Mesodermal cell (in vitro differentiated cells): ENCODE results near the gene UPK3B.
"Not testable (repeated sequence)": the region's sequence is repeated elsewhere in the genome, so short reads cannot be mapped to it uniquely, and the experiment has no call there.

ENCODE experiments used
- H3K27ac ChIP-seq: 2 replicates; pipeline ENCODE4 v1.7.0; 2013; ENCODE audit warnings: mild to moderate bottlenecking, low read depth, low read length, moderate library complexity; ENCODE audit not compliant: severe bottlenecking
- H3K36me3 ChIP-seq: 2 replicates; pipeline ENCODE4 v1.7.1; 2013; ENCODE audit warnings: mild to moderate bottlenecking, low read length, moderate library complexity; ENCODE audit not compliant: control insufficient read depth, insufficient read depth
- H3K4me1 ChIP-seq: one replicate; pipeline ENCODE4 v1.7.1; 2013; ENCODE audit warnings: mild to moderate bottlenecking, low read length; ENCODE audit not compliant: insufficient read depth, control insufficient read depth, poor library complexity, severe bottlenecking
- H3K4me3 ChIP-seq: 2 replicates; pipeline ENCODE4 v1.7.0; 2013; ENCODE audit warnings: low read length, control low read depth, mild to moderate bottlenecking; ENCODE audit not compliant: insufficient read depth, poor library complexity, severe bottlenecking; ENCODE audit errors: extremely low read depth
- H3K9me3 ChIP-seq: 2 replicates; pipeline ENCODE4 v1.7.1; 2013; ENCODE audit warnings: mild to moderate bottlenecking, low read length, moderate library complexity; ENCODE audit not compliant: control insufficient read depth
- WGBS, 2 experiments: methylation state at CpG; one replicate each; pipeline ENCODE4 v1.1.5; 2013; ENCODE audit warnings: missing lambda C conversion rate in 2 of 2; ENCODE audit not compliant: insufficient coverage in 2 of 2; 5-methylcytosine and 5-hydroxymethylcytosine counted together

UPK3B gene

DNA sequence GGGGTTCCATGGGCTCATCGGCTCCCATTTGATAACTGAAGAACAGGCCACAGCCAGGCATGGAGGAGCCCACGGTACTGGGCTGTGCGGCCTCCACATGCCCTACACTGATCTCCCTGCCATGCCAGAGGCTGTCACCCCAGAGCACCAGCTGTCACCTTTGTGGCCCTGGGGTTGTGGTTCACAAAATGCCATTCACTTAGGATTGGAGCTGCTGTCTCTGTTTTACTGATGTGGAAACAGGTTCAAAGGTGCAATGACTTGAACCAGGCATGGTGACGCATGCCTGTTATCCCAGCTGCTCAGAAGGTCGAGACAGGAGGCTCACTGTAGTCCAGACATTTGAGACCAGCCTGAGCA lies 4.3 kb upstream of the UPK3B start:
- Histone ChIP-seq H3K9me3 (no peaks in the 10 kb centered on the region), H3K4me3 (no peak overlapping the region), H3K36me3 (peaks cover 8% of the 10 kb centered on the region), H3K4me1 (peaks cover 8% of the 10 kb centered on the region), H3K27ac (no peak overlapping the region)
- WGBS, 2 experiments, result 63 to 78% methylated on average over 4 to 5 of the region's 5 CpGs

DNA sequence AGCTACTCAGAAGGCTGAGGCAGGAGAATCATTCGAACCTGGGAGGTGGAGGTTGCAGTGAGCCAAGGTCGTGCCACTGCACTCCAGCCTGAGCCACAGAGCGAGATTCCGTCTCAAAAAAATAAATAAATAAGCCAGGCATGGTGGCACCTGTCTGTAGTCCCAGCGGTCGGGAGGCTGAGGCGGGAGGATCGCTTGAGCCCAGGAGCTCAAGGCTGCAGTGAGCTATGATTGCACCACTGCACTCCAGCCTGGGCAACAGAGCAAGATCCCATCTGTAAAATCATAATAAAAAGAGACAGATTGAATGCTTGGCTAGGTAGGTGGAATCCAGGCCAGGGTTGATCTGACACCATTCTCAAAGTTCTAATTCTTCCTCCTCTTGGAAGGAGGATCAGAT lies 3.7 kb upstream of the UPK3B start:
- not testable (repeated sequence) for H3K27ac ChIP-seq, H3K4me3 ChIP-seq, H3K4me1 ChIP-seq, H3K9me3 ChIP-seq, H3K36me3 ChIP-seq
- 99% methylated on average over 8 of the region's 8 CpGs for WGBS, 2 experiments

DNA sequence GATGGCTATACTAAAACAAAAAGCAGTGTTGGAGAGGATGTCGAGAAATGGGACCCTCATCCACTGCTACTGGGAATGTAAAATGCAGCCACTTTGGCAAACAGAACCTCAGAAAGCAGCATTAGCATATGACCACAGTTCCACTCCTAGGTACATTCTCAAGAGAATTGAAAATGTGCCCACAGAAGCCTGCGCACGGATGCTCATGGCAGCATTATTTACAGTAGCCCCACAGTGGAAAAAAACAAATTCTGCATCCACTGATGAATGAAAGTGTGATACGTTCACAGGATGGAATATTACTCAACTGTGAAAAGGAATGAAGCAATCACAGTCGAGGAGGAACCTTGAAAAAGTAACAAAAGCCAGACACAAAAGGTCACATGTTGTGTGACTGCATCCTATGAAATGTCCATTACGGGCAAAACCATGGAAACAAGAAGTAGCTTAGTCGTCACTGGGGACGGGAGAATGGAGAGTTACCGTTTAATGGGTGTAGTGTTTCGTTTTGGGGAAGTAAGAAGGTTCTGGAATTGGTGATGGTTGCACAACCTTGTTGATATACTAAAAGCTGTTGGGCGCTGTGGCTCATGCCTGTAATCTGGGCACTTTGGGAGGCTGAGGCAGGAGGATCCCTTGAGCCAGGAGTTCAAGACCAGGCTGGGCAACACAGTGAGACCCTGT lies 2.5 kb upstream of the UPK3B start:
- Histone ChIP-seq H3K27ac (no peak overlapping the region), H3K4me1 (peaks cover 8% of the 10 kb centered on the region), H3K36me3 (peaks cover 8% of the 10 kb centered on the region), H3K9me3 (no peaks in the 10 kb centered on the region), H3K4me3 (no peak overlapping the region)
- WGBS, 2 experiments, result 80 to 89% methylated on average over 9 to 11 of the region's 11 CpGs

DNA sequence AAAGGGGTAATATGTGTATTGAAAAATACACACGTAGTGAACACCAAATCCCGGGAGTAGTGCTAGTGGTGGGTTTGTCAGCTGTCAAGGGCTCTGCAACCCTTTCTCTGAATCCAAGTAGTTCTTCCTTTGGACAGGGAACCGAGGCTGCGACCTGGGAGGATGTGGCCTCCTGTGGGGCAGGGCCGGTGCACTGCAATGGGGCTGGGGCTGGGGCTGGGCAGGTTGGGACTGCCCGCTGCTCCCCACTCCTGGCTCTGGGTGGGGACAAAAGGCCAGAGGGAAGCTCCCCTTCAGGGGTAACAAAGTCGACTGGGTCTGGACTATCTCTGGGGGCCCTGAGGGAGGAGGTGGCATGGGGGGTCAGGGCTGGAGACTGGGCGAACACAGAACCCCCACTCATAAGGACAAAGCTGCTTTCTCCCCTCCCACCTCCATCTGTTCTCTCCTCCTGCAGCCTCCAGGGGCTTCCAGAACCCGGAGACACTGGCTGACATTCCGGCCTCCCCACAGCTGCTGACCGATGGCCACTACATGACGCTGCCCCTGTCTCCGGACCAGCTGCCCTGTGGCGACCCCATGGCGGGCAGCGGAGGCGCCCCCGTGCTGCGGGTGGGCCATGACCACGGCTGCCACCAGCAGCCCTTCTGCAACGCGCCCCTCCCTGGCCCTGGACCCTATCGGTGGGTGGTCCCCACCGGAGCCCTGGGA lies 1.0 kb downstream of the UPK3B start:
- H3K4me3 ChIP-seq, H3K36me3 ChIP-seq, H3K27ac ChIP-seq, H3K9me3 ChIP-seq: not testable (repeated sequence)
- 77% methylated on average over 4 of the region's 24 CpGs; no CpG with 5 or more reads in 1 of the 2 experiments for WGBS, 2 experiments
- peaks cover 11% of the 10 kb centered on the region for H3K4me1 ChIP-seq

DNA sequence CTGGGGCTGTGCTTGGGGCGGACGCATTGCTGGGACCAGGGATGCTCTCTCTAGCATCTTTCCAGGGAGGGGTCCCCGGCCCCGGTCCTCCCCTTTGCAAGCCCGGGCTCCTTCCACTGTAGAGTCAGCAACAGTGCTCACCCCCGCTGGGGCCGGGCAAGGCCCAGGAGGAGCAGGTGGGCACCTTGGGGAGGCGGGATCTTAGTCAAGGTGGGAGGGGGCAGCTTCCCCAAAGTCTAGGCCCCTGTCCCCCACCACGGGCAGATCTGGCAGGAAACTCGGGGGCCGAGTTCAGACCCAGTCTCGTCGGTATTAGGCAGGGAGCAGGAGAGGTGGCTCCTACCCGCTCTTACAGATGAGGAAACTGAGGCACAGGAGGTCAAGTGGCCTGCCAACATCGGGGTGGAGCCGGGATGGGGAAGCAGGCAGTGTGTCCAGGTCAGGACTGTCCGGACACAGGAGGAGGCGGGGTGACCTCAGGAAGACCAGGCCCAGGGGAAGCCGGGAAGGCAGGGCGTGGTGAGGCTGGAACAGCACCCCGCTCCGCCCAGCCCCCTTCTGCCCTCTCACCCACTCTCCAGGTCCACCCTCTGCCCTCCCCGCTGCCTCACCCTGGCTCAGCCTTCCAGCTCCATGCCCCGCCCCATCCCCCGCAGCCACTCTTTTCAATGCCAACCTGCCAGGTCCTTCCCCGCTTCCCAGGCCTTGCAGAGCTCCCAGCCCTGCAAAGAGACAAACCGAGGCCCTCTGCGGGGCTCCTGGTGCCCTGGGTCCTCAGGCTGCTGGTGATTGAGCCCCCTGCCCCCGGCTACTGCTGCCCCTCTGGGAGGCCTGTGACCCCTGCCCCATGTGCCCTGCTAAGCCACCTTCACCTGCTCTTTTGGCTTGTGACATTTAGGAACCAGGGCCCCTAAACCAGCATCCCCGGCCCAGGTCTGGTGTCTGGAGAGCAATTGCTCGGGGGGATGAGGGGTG lies 1.8 kb downstream of the UPK3B start:
- H3K4me1 ChIP-seq, result peaks cover 11% of the 10 kb centered on the region
- H3K4me3 ChIP-seq, H3K27ac ChIP-seq, H3K36me3 ChIP-seq, H3K9me3 ChIP-seq: not testable (repeated sequence)
- WGBS, 2 experiments, result 80% methylated on average over 1 of the region's 31 CpGs; no CpG with 5 or more reads in 1 of the 2 experiments

DNA sequence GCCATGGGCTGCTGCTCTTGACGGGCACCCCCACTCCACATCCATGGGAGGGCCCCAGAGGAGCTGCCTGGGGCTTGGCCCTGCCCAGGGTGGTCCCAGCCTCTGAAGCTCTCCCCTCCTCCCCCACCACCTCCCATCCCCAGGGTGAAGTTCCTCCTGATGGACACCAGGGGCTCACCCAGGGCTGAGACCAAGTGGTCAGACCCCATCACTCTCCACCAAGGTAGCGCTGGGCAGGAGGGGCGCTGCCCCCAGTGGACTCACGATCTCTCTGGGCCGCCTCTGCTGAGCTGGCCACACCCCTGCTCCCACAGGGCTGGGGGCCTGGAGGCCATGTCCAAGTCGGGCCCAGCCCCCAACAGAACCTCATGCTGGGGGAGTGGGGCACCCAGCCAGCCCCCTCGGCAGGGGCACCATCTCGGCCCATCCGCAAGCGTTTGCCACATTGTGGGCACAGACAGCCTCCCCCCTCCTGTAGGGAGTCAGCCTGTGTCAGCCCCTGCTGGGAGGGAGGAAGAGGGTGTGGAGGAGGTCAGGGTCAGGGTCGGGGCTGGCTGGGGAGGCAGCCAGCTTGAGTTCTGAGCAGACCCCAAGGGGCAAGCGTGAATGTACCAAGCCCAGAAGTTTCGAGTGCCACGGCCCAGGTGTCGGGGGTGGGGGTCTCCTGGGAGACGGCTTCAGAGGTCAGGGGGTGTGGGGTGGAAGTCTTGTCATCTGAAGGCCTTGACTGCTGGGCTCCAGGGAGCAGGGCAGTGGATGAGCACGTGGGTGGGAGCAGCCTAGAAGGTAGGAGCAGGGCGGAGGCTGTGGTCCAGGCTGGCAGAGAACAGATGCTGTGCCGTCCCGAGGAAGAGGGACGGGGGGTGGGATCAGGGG lies 2.8 kb downstream of the UPK3B start:
- peaks cover 11% of the 10 kb centered on the region for H3K4me1 ChIP-seq
- H3K9me3 ChIP-seq, result no peaks in the 10 kb centered on the region
- H3K36me3 ChIP-seq, result no peaks in the 10 kb centered on the region
- H3K4me3 ChIP-seq, result no peak overlapping the region
- H3K27ac ChIP-seq, result no peak overlapping the region
- 48 to 72% methylated on average over 6 to 20 of the region's 21 CpGs for WGBS, 2 experiments

DNA sequence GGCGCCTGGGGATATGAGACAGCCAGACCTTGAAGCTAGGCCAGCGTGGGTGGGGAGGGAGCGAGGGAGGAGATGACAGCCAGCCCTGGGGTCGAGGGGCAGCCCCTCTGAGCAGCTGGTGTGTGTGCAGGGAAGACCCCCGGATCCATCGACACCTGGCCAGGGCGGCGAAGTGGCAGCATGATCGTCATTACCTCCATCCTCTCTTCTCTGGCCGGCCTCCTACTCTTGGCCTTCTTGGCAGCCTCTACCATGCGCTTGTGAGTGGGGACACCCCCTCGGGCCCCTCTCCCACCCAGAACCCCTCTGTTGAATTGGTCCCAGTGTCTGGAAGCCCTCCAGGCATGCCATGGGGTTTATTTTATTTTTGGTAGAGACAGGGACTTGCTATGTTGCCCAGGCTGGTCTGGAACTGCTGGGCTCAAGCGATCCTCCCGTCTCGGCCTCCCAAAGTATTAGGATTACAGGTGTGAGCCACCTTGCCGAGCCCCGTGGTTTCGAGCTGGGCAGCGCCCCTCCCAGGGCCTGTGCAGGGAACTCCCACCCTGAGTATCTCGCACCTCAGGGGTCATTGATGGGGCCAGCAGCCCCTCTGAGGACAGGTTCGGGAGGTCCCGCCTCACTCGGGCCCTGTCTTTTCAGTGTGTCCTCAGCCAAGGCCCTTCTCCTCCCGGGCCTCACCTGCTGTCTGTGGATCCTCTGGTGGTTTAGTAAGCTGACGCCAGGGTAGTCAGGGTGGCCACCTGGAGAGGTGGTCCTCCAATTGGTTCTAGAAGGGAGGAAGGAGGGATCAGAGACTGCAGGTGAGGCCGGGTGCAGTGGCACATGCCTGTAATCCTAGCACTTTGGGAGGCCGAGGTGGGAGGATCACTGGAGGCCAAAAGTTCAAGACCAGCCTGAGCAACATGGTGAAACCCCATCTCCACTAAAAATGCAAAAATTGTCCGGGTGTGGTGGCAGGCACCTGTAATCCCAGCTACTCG lies 3.8 kb downstream of the UPK3B start:
- Histone ChIP-seq H3K9me3 (no peaks in the 10 kb centered on the region), H3K4me3 (no peak overlapping the region), H3K36me3 (no peaks in the 10 kb centered on the region), H3K4me1 (peaks cover 11% of the 10 kb centered on the region), H3K27ac (no peak overlapping the region)
- WGBS, 2 experiments, result 90 to 96% methylated on average over 23 to 24 of the region's 29 CpGs

DNA sequence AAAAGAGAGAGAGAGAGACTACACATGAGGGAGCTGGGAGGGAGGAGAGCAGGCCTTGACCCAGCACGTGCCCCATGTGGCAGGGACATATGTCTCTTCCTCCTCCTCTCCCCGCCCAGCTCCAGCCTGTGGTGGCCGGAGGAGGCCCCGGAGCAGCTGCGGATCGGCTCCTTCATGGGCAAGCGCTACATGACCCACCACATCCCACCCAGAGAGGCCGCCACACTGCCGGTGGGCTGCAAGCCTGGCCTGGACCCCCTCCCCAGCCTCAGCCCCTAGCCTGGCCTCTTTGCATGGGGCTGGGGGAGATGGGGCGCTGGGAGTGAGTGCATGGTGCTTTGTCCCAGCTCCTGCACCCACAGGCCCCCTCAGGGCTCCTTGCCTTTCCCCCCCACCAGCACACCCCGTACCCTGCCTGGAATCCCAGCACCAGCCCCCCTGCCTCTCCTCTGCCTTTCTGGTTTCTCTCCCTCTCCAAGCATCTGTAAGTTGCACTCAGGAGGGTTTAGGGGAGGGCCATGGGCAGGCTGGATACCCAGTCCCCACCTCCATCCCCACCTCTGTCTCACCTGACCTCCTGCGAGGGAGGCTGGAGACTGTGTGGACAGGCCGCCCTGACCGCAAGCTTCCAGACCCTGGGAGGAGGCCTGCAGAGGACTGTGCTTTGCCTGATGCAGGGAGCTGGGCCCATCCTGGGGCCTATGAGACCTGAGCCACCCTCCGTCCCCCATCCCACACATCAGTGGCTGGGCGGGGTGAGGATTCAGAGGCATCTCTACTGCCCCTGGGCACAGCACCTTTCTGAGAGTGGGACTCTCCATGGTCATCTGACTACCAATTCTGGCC lies 4.8 kb downstream of the UPK3B start:
- no peak overlapping the region for H3K4me3 ChIP-seq
- H3K4me1 ChIP-seq, result peaks cover 7% of the 10 kb centered on the region
- WGBS, 2 experiments, result 95 to 100% methylated on average over 4 to 13 of the region's 16 CpGs
- no peaks in the 10 kb centered on the region for H3K9me3 ChIP-seq
- no peaks in the 10 kb centered on the region for H3K36me3 ChIP-seq
- H3K27ac ChIP-seq, result no peak overlapping the region

DNA sequence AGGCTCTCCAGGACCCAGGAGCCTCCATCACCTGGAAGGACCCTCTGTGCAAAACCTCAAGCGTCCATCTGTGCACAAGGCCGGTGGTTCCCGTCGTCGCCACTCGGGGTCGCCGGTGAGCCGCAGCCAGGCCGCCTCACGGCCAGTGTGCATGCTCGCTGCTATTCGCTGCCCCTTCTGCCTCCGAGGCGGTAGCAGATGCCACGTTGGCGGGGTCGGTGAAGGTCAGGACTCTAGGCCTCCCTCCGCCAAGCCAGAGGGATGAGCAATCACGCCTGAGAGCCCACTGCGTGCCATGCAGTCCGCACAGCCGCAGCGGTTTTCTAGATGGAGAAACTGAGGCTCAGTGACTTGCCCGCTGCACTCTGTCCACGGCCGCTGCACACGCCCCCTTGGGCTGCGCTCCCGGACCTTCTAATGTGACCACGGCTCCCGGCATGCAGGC lies 5.7 kb downstream of the UPK3B start:
- H3K9me3 ChIP-seq, result no peaks in the 10 kb centered on the region
- no peaks in the 10 kb centered on the region for H3K36me3 ChIP-seq
- peaks cover 3% of the 10 kb centered on the region for H3K4me1 ChIP-seq
- H3K27ac ChIP-seq, result no peak overlapping the region
- 22 to 25% methylated on average over 28 to 32 of the region's 32 CpGs for WGBS, 2 experiments
- H3K4me3 ChIP-seq, result no peak overlapping the region
